Measurements from ENCODE around the gene L2HGDH.

- TF ChIP-seq POLR2A (IDR thresholded peaks at IDR 0.05) = no peak
- TF ChIP-seq CTCF (IDR thresholded peaks at IDR 0.05) = no peak
Measured at GRCh38 chr14:50301914-50302313, 10.1 kb downstream of the L2HGDH start.
